AG04449 (cell line): ENCODE results near the gene TMEM201.

Experiments
- CTCF ChIA-PET: fragments of 350-600 bp; formaldehyde crosslinking; extraction: SDS; loops from one replicate; lab custom pipeline; 2021; ENCODE audit warnings: antibody characterized with exemption; lab: Yijun Ruan, JAX
- POLR2A ChIA-PET: fragments of 400-600, 350-600 bp; formaldehyde crosslinking; extraction: SDS; loops from one replicate; lab custom pipeline; 2020; ENCODE audit warnings: antibody characterized with exemption, inconsistent platforms; lab: Yijun Ruan, JAX
- DNase-seq: peaks from one replicate; pipeline ENCODE4 v3.0.0-alpha.2; 2010; ENCODE audit warnings: low read depth, low spot score
- H3K4me3 ChIP-seq: 2 replicates; pipeline ENCODE4 v1.5.1; 2011; ENCODE audit warnings: low read depth, mild to moderate bottlenecking, control low read depth, low read length
- CTCF ChIP-seq: IDR thresholded peaks from one replicate; pipeline ENCODE4 v1.5.1; 2011; ENCODE audit warnings: mild to moderate bottlenecking, moderate library complexity, low read length, control low read depth, inconsistent platforms; ENCODE audit not compliant: insufficient read depth; ENCODE audit errors: missing control alignments

Gene TMEM201

GRCh38 chr1:9651565-9652378 lies 63.1 kb downstream of the TMEM201 start, which contains the start of gene PIK3CD:
Gene PIK3CD, plus strand, starts transcription at chr1:9651731. Its CDS starts 58,725 bp downstream, at chr1:9710456.
- no peak for DNase-seq
- no peak for TF ChIP-seq CTCF
- ChIA-PET CTCF (interaction anchor here (1.4 to 3.5 kb wide), 5 partner anchors 20 to 216 kb away, joined by 3 to 16 read pairs (median 3); no protein-coding TSS in a partner anchor), POLR2A (no interaction called here)
- peak within 1 kb of the TSS; percentile 54 for H3K4me3 ChIP-seq

DNA sequence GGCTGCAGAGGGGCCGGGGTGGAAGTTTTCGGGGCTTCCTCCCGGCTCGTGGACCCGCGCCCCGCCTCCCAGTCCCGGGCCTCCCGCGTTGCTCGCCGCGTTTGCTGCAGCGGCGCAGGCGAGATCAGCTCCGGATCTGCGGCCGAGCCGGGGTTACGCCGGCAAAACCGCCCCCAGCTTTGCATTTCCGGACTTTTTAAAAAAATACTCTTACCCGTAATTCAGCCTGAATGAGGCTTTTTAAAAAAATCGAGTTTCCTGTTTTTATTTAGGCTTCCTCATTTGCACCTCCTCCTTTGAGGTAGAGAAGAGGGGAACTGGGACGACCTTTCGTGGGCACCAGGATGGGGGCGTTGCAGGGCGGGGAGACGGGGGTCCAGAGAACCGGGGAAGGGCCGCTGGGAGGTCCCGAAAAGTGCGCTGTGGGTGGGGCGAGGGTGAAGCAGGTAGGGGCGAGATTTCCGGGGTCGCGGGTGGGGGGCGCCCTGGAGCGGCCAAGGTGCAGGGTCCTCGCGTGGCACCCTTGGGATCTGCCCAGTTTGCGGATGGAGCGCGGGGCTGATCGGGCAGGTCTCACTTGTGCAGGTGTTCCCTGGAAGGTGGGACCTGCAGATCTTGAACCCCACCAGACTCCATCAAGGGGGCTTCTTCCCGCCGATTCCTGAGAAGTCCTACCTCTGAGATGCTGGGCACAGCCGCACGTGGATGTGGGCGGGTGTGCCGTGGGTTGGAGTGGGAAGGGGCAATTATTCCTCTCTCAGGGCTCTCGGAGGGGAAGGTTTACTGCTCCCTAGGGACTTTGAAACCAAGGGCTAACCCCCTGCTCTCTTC lies 63.9 kb downstream of the TMEM201 start:
- CTCF ChIA-PET = interaction anchor here (1.5 to 3.5 kb wide), 3 partner anchors 24 to 215 kb away, joined by 3 to 16 read pairs (median 3); no protein-coding TSS in a partner anchor
- H3K4me3 ChIP-seq = peak overlapping the region; percentile 54
- POLR2A ChIA-PET = no interaction called here
- TF ChIP-seq CTCF = no peak
- no peak for DNase-seq

DNA sequence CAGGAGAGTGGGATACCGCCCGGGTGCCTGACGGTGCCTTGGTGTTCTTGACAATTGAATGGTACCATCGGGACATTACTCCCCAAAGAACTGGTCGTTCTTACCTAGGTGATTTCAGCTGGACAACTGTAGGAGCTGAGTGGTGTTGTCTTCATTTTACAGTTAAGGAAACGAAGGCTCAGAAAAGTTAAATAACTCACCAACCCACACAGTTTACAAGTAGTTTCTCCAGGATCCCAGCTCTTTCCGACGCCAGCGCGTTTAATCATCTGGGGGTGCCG lies 64.4 kb downstream of the TMEM201 start:
- no peak for DNase-seq
- no peak overlapping the region for H3K4me3 ChIP-seq
- ChIA-PET POLR2A (no interaction called here), CTCF (interaction anchor here (1.0 to 1.5 kb wide), 3 partner anchors 26 to 215 kb away, joined by 3 to 7 read pairs (median 4); no protein-coding TSS in a partner anchor)
- no peak for TF ChIP-seq CTCF

DNA sequence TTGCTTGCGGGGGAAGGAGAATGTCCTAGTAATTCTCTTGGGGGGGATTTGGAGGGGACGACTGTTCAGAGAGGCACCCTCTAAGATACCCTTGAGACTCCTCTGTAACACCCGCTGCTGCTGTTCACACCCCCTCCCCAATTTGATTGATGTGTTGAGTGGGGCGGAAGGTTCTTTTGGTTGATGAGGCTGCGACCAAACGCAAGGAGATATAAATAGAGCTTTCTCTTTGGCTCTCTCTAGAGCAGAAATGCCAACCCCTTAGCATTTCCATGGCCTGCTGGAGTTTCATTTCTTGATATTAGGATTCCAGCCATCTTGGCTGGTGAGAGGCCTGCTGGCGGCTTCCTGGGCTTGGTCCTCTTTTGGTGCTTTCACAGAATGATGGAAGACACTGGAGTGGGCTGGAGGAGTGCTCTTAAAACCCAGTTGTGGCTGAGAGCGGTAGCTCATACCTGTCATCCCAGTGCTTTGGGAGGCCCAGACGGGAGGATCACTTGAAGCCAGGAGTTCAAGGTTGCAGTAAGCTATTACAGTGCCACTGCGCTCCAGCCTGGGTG lies 64.9 kb downstream of the TMEM201 start:
- POLR2A ChIA-PET = no interaction called here
- no peak for TF ChIP-seq CTCF
- CTCF ChIA-PET = interaction anchor here (1.0 to 1.5 kb wide), 3 partner anchors 27 to 214 kb away, joined by 3 to 7 read pairs (median 4); no protein-coding TSS in a partner anchor
- DNase-seq = no peak
- H3K4me3 ChIP-seq = no peak overlapping the region

- no peak for TF ChIP-seq CTCF
- POLR2A ChIA-PET = no interaction called here
- CTCF ChIA-PET = interaction anchor here (1.0 to 1.2 kb wide), 2 partner anchors 27 to 40 kb away, joined by 4 to 7 read pairs; no protein-coding TSS in a partner anchor
- DNase-seq = no peak
- H3K4me3 ChIP-seq = no peak overlapping the region
Observed at GRCh38 chr1:9654051-9654833, 65.5 kb downstream of the TMEM201 start.
